Mesenchymal stem cell (in vitro differentiated cells and primary cell): ENCODE results near the gene TSC1.
"Not testable (repeated sequence)": the region's sequence is repeated elsewhere in the genome, so short reads cannot be mapped to it uniquely, and the experiment has no call there.

Experiments used
- DNase-seq: peaks from one replicate; pipeline ENCODE4 v3.0.0-alpha.2; 2013
- H2AFZ ChIP-seq: one replicate; pipeline ENCODE4 v1.6.1; 2013; ENCODE audit warnings: low read depth, mild to moderate bottlenecking, control low read depth, inconsistent platforms, low read length, moderate library complexity
- H2AK5ac ChIP-seq: 2 replicates; pipeline ENCODE4 v1.6.1; 2013; ENCODE audit warnings: low read length, moderate library complexity, mild to moderate bottlenecking, inconsistent platforms; ENCODE audit not compliant: severe bottlenecking
- H2BK120ac ChIP-seq: one replicate; pipeline ENCODE4 v1.6.1; 2013; ENCODE audit warnings: low read depth, mild to moderate bottlenecking, inconsistent platforms, low read length, moderate library complexity
- H2BK12ac ChIP-seq, 2 experiments: one replicate each; pipeline ENCODE4 v1.6.1; 2013; ENCODE audit warnings: inconsistent platforms in 2 of 2, low read length in 2 of 2, mild to moderate bottlenecking in 2 of 2, moderate library complexity in 2 of 2, control low read depth in 1 of 2
- H2BK15ac ChIP-seq: one replicate; pipeline ENCODE4 v1.6.1; 2013; ENCODE audit warnings: mild to moderate bottlenecking, low read depth, inconsistent platforms; ENCODE audit not compliant: poor library complexity, severe bottlenecking
- H2BK5ac ChIP-seq: 2 replicates; pipeline ENCODE4 v1.6.1; 2013; ENCODE audit warnings: low read depth, mild to moderate bottlenecking, low read length, control low read depth, inconsistent platforms; ENCODE audit not compliant: poor library complexity, severe bottlenecking
- H3K14ac ChIP-seq, 2 experiments: one replicate each; pipeline ENCODE4 v1.6.1; 2013; ENCODE audit warnings: inconsistent platforms in 2 of 2, low read length in 2 of 2, control low read depth in 1 of 2, mild to moderate bottlenecking in 1 of 2, moderate library complexity in 1 of 2
- H3K18ac ChIP-seq, 2 experiments: one replicate each; pipeline ENCODE4 v1.6.1; 2013; ENCODE audit warnings: inconsistent platforms in 2 of 2, low read length in 2 of 2, control low read depth in 1 of 2, low read depth in 1 of 2, mild to moderate bottlenecking in 1 of 2
- H3K23ac ChIP-seq, 2 experiments: one replicate each; pipeline ENCODE4 v1.6.1; 2013; ENCODE audit warnings: inconsistent platforms in 2 of 2, low read length in 2 of 2, mild to moderate bottlenecking in 2 of 2, moderate library complexity in 2 of 2, control low read depth in 1 of 2
- H3K27ac ChIP-seq: 2 replicates; pipeline ENCODE4 v1.5.1; 2013; ENCODE audit warnings: mild to moderate bottlenecking, moderate library complexity, low read length, control low read depth, inconsistent platforms; ENCODE audit not compliant: poor library complexity, severe bottlenecking
- H3K27me3 ChIP-seq, 2 experiments: 2 replicates each; pipeline versions ENCODE4 v1.6.1 to v1.7.0; 2013; ENCODE audit warnings: low read length in 2 of 2, mild to moderate bottlenecking in 2 of 2, moderate library complexity in 2 of 2, control low read depth in 1 of 2, inconsistent platforms in 1 of 2; ENCODE audit not compliant: control insufficient read depth in 1 of 2, insufficient read depth in 1 of 2
- H3K36me3 ChIP-seq, 2 experiments: 2 replicates each; pipeline versions ENCODE4 v1.6.1 to v1.7.0; 2013; ENCODE audit warnings: low read length in 2 of 2, control low read depth in 1 of 2, inconsistent platforms in 1 of 2, low read depth in 1 of 2, mild to moderate bottlenecking in 1 of 2; ENCODE audit not compliant: insufficient read depth in 2 of 2, control insufficient read depth in 1 of 2
- H3K4ac ChIP-seq, 2 experiments: one replicate each; pipeline ENCODE4 v1.6.1; 2013; ENCODE audit warnings: inconsistent platforms in 2 of 2, low read length in 2 of 2, mild to moderate bottlenecking in 2 of 2, moderate library complexity in 2 of 2, control low read depth in 1 of 2, low read depth in 1 of 2
- H3K4me1 ChIP-seq: 2 replicates; pipeline ENCODE4 v1.6.1; 2013; ENCODE audit warnings: low read depth, low read length, control low read depth; ENCODE audit not compliant: control insufficient read depth, insufficient read depth
- H3K4me2 ChIP-seq: 2 replicates; pipeline ENCODE4 v1.6.1; 2013; ENCODE audit warnings: low read length, mild to moderate bottlenecking, inconsistent platforms; ENCODE audit not compliant: poor library complexity, severe bottlenecking
- H3K4me3 ChIP-seq, 2 experiments: 2 replicates each; pipeline versions ENCODE4 v1.5.1 to v1.7.0; 2013; ENCODE audit warnings: low read length in 2 of 2, mild to moderate bottlenecking in 2 of 2, control low read depth in 1 of 2, low read depth in 1 of 2; ENCODE audit not compliant: insufficient read depth in 1 of 2
- H3K79me1 ChIP-seq: replicated peaks from 2 replicates; pipeline ENCODE4 v1.6.1; 2013; ENCODE audit warnings: mild to moderate bottlenecking, control low read depth, low read length, inconsistent platforms; ENCODE audit not compliant: poor library complexity, severe bottlenecking
- H3K9ac ChIP-seq: 2 replicates; pipeline ENCODE4 v1.7.0; 2013; ENCODE audit warnings: mild to moderate bottlenecking, low read length, moderate library complexity
- H3K9me3 ChIP-seq: 2 replicates; pipeline ENCODE4 v1.7.0; 2013; ENCODE audit warnings: mild to moderate bottlenecking, low read length; ENCODE audit not compliant: control insufficient read depth
- H4K8ac ChIP-seq: one replicate; pipeline ENCODE4 v1.6.1; 2013; ENCODE audit warnings: inconsistent platforms, mild to moderate bottlenecking, low read length, moderate library complexity
- H4K91ac ChIP-seq: one replicate; pipeline ENCODE4 v1.6.1; 2013; ENCODE audit warnings: mild to moderate bottlenecking, low read length, inconsistent platforms
- WGBS: methylation state at CpG from one replicate; pipeline ENCODE4 v1.1.7; 2013; ENCODE audit warnings: mixed read lengths; 5-methylcytosine and 5-hydroxymethylcytosine counted together

TSC1 gene

GRCh38 chr9:132990781-132991180 lies 46.4 kb upstream of the TSC1 start:
- Histone ChIP-seq H3K14ac (peak overlapping the region in 1 of 2 experiments; percentile 6), H2BK5ac (no peak overlapping the region), H2BK120ac (no peak overlapping the region), H3K18ac (no peak overlapping the region), H4K91ac (no peak overlapping the region), H3K9ac (no peak overlapping the region), H3K23ac (no peak overlapping the region), H3K27ac (no peak overlapping the region), H2BK15ac (no peak overlapping the region), H3K4me1 (peaks cover 5% of the 10 kb centered on the region), H3K9me3 (no peaks in the 10 kb centered on the region), H2AK5ac (no peak overlapping the region), H2BK12ac (no peak overlapping the region), H3K4me2 (no peak overlapping the region), H3K79me1 (no peaks in the 10 kb centered on the region), H3K4me3 (no peak overlapping the region), H4K8ac (no peak overlapping the region), H2AFZ (no peak overlapping the region), H3K36me3 (no peaks in the 10 kb centered on the region), H3K4ac (no peak overlapping the region), H3K27me3 (peaks cover 74 to 92% of the 10 kb centered on the region in 2 experiments)
- DNase-seq, result no peak
- 92% methylated on average over 14 of the region's 14 CpGs for WGBS

GRCh38 chr9:132989998-132990557 lies 45.7 kb upstream of the TSC1 start:
- not testable (repeated sequence) for H3K4me3 ChIP-seq, H3K4ac ChIP-seq, H3K4me1 ChIP-seq, H3K36me3 ChIP-seq, H3K9me3 ChIP-seq, H3K27ac ChIP-seq, H3K18ac ChIP-seq, H2BK15ac ChIP-seq, H3K9ac ChIP-seq, H3K23ac ChIP-seq, H2BK120ac ChIP-seq, H3K4me2 ChIP-seq, H4K8ac ChIP-seq, H4K91ac ChIP-seq, H3K79me1 ChIP-seq, H2AK5ac ChIP-seq, H2AFZ ChIP-seq, H3K14ac ChIP-seq, H2BK5ac ChIP-seq, H2BK12ac ChIP-seq
- 63% methylated on average over 4 of the region's 4 CpGs for WGBS
- peaks cover 74 to 92% of the 10 kb centered on the region in 2 experiments for H3K27me3 ChIP-seq
- peak; percentile 26 for DNase-seq

GRCh38 chr9:132989414-132989996 lies 45.1 kb upstream of the TSC1 start:
- Histone ChIP-seq H2BK15ac (no peak overlapping the region), H3K79me1 (no peaks in the 10 kb centered on the region), H3K14ac (no peak overlapping the region), H3K9me3 (no peaks in the 10 kb centered on the region), H2BK120ac (no peak overlapping the region), H3K4ac (no peak overlapping the region), H3K4me2 (no peak overlapping the region), H4K91ac (no peak overlapping the region), H3K4me3 (no peak overlapping the region), H4K8ac (no peak overlapping the region), H3K9ac (no peak overlapping the region), H2AFZ (no peak overlapping the region), H3K36me3 (no peaks in the 10 kb centered on the region), H3K27me3 (peaks cover 74 to 90% of the 10 kb centered on the region in 2 experiments), H2BK12ac (no peak overlapping the region), H2BK5ac (no peak overlapping the region), H3K27ac (no peak overlapping the region), H3K4me1 (peaks cover 5% of the 10 kb centered on the region), H3K18ac (no peak overlapping the region), H2AK5ac (no peak overlapping the region), H3K23ac (no peak overlapping the region)
- no peak for DNase-seq
- 87% methylated on average over 23 of the region's 23 CpGs for WGBS

GRCh38 chr9:132989014-132989310 lies 44.5 kb upstream of the TSC1 start:
- no peak overlapping the region for H3K18ac ChIP-seq
- DNase-seq, result no peak
- no peak overlapping the region for H3K27ac ChIP-seq
- H2AFZ ChIP-seq, result no peak overlapping the region
- no peak overlapping the region for H4K8ac ChIP-seq
- no peak overlapping the region for H3K4me3 ChIP-seq
- H2BK15ac ChIP-seq, result no peak overlapping the region
- no peaks in the 10 kb centered on the region for H3K79me1 ChIP-seq
- H2BK12ac ChIP-seq, result no peak overlapping the region
- no peak overlapping the region for H3K23ac ChIP-seq
- no peak overlapping the region for H3K4me2 ChIP-seq
- no peaks in the 10 kb centered on the region for H3K36me3 ChIP-seq
- no peak overlapping the region for H3K14ac ChIP-seq
- H3K27me3 ChIP-seq, result peaks cover 74 to 91% of the 10 kb centered on the region in 2 experiments
- H3K4me1 ChIP-seq, result peaks cover 5% of the 10 kb centered on the region
- no peak overlapping the region for H2BK120ac ChIP-seq
- no peak overlapping the region for H3K9ac ChIP-seq
- no peak overlapping the region for H4K91ac ChIP-seq
- H2BK5ac ChIP-seq, result no peak overlapping the region
- H3K9me3 ChIP-seq, result no peaks in the 10 kb centered on the region
- no peak overlapping the region for H2AK5ac ChIP-seq
- H3K4ac ChIP-seq, result no peak overlapping the region
- 90% methylated on average over 13 of the region's 13 CpGs for WGBS
